H1 (cell line): ENCODE results near the gene CUX1. TPM values are rescaled to one million over a fixed set of nuclear protein-coding genes. Genes with fewer than 3 reads are reported as not detected.

ENCODE experiments used
- CTCF ChIA-PET: fragments of 300-600 bp; sonication (Branson Sonifier 250); formaldehyde crosslinking; loops from one replicate; lab custom pipeline; 2021; ENCODE audit not compliant: partially characterized antibody; lab: Charles Lee
- POLR2A ChIA-PET: fragments of 300-600 bp; sonication (Branson Sonifier 250); formaldehyde crosslinking; loops from one replicate; lab custom pipeline; 2021; ENCODE audit warnings: inconsistent platforms; ENCODE audit not compliant: partially characterized antibody; lab: Charles Lee
- DNase-seq, 2 experiments: peaks; one replicate each; pipeline versions ENCODE4 v3.0.0 to v3.0.0-alpha.2; 2010 to 2022; ENCODE audit warnings: low spot score in 2 of 2, low read depth in 1 of 2, mixed read lengths in 1 of 2
- FAIRE-seq: peaks from 2 replicates; lab custom pipeline; 2011; peaks lifted over from hg19 to GRCh38; lab: Jason Lieb, UNC
- H2AFZ ChIP-seq: 2 replicates; pipeline ENCODE4 v1.8.1; 2012; ENCODE audit warnings: low read length, inconsistent platforms
- H2AK5ac ChIP-seq: 2 replicates; pipeline ENCODE4 v1.6.1; 2013; ENCODE audit warnings: low read depth, low read length
- H2BK120ac ChIP-seq: replicated peaks from 2 replicates; pipeline ENCODE3; 2013; ENCODE audit warnings: low read depth, low read length, inconsistent platforms
- H2BK12ac ChIP-seq: 2 replicates; pipeline ENCODE4 v1.6.1; 2013; ENCODE audit warnings: low read depth, low read length
- H2BK15ac ChIP-seq: 2 replicates; pipeline ENCODE4 v1.6.1; 2013; ENCODE audit warnings: low read length
- H2BK20ac ChIP-seq: 2 replicates; pipeline ENCODE4 v1.6.1; 2013; ENCODE audit warnings: low read length
- H2BK5ac ChIP-seq: 2 replicates; pipeline ENCODE4 v1.6.1; 2013; ENCODE audit warnings: low read depth, low read length
- H3K14ac ChIP-seq: 2 replicates; pipeline ENCODE4 v1.6.1; 2013; ENCODE audit warnings: inconsistent platforms; ENCODE audit not compliant: insufficient read length
- H3K18ac ChIP-seq: 2 replicates; pipeline ENCODE4 v1.6.1; 2013; ENCODE audit warnings: low read length; ENCODE audit errors: extremely low read depth
- H3K23ac ChIP-seq: 2 replicates; pipeline ENCODE4 v1.6.1; 2013; ENCODE audit warnings: inconsistent platforms; ENCODE audit not compliant: insufficient read length
- H3K23me2 ChIP-seq: 2 replicates; pipeline ENCODE4 v1.6.1; 2013; ENCODE audit warnings: low read depth, low read length
- H3K27ac ChIP-seq: 2 replicates; pipeline ENCODE4 v1.6.1; 2011; ENCODE audit warnings: low read depth, low read length, inconsistent platforms
- H3K27me3 ChIP-seq, 4 experiments: replicated peaks in 1 of 4; 1 replicate in 1 of 4; 2 replicates in 3 of 4; pipeline versions ENCODE4 v1.6.1 to v1.8.1; 2011 to 2013; ENCODE audit warnings: low read length in 3 of 4, mild to moderate bottlenecking in 3 of 4, inconsistent platforms in 2 of 4, mixed read lengths in 2 of 4, moderate library complexity in 1 of 4; ENCODE audit not compliant: control insufficient read depth in 3 of 4, insufficient read depth in 3 of 4; ENCODE audit errors: extremely low read depth in 1 of 4
- H3K36me3 ChIP-seq, 4 experiments: 2 replicates each; pipeline versions ENCODE4 v1.6.1 to v1.8.1; 2011 to 2013; ENCODE audit warnings: mild to moderate bottlenecking in 4 of 4, low read length in 3 of 4, moderate library complexity in 2 of 4, control low read depth in 1 of 4, inconsistent platforms in 1 of 4; ENCODE audit not compliant: insufficient read depth in 4 of 4, control insufficient read depth in 2 of 4
- H3K4ac ChIP-seq: replicated peaks from 2 replicates; pipeline ENCODE3; 2013; ENCODE audit warnings: low read length, low read depth, mixed read lengths, inconsistent platforms; ENCODE audit not compliant: insufficient read length
- H3K4me1 ChIP-seq, 4 experiments: replicated peaks in 1 of 4; 1 replicate in 1 of 4; 2 replicates in 3 of 4; pipeline versions ENCODE4 v1.6.1 to v1.8.1; 2011 to 2013; ENCODE audit warnings: low read length in 3 of 4, inconsistent platforms in 2 of 4, mixed read lengths in 1 of 4; ENCODE audit not compliant: insufficient read depth in 4 of 4, control insufficient read depth in 3 of 4
- H3K4me2 ChIP-seq, 2 experiments: 2 replicates each; pipeline versions ENCODE4 v1.6.1 to v1.8.1; 2011 to 2013; ENCODE audit warnings: low read depth in 2 of 2, low read length in 2 of 2, control low read depth in 1 of 2, inconsistent platforms in 1 of 2, mild to moderate bottlenecking in 1 of 2; ENCODE audit not compliant: insufficient read depth in 1 of 2
- H3K4me3 ChIP-seq, 4 experiments: fragments of 200-600, 300-600 bp in 1 of 4; sonication (generic), shearing (Covaris generic), sonication (Bioruptor Twin) in 1 of 4; 2 replicates each; pipeline versions ENCODE4 v1.5.1 to v1.8.1; 2011 to 2016; ENCODE audit warnings: low read length in 4 of 4, low read depth in 3 of 4, control low read depth in 2 of 4, inconsistent platforms in 2 of 4, mild to moderate bottlenecking in 2 of 4, mixed read lengths in 1 of 4, moderate library complexity in 1 of 4; ENCODE audit not compliant: insufficient read depth in 2 of 4; ENCODE audit errors: extremely low read depth in 1 of 4
- H3K56ac ChIP-seq: replicated peaks from 2 replicates; pipeline ENCODE3; 2013; ENCODE audit warnings: low read depth, mild to moderate bottlenecking, mixed read lengths, low read length, inconsistent platforms; ENCODE audit not compliant: insufficient read length
- H3K79me1 ChIP-seq: 2 replicates; pipeline ENCODE4 v1.6.1; 2013; ENCODE audit warnings: low read depth, low read length, control low read depth
- H3K79me2 ChIP-seq, 2 experiments: 2 replicates each; pipeline versions ENCODE4 v1.6.1 to v1.8.1; 2012 to 2013; ENCODE audit warnings: low read length in 2 of 2, mild to moderate bottlenecking in 2 of 2, inconsistent platforms in 1 of 2; ENCODE audit not compliant: insufficient read depth in 2 of 2, control insufficient read depth in 1 of 2
- H3K9ac ChIP-seq, 4 experiments: replicated peaks in 1 of 4; 1 replicate in 1 of 4; 2 replicates in 3 of 4; pipeline versions ENCODE4 v1.6.1 to v1.8.1; 2011 to 2013; ENCODE audit warnings: low read depth in 3 of 4, low read length in 3 of 4, control low read depth in 2 of 4, mild to moderate bottlenecking in 2 of 4, moderate library complexity in 2 of 4, inconsistent platforms in 1 of 4; ENCODE audit errors: extremely low read depth in 1 of 4
- H3K9me3 ChIP-seq, 2 experiments: 2 replicates each; pipeline versions ENCODE4 v1.6.1 to v1.8.1; 2012 to 2013; ENCODE audit warnings: mild to moderate bottlenecking in 2 of 2, moderate library complexity in 2 of 2, control low read depth in 1 of 2, inconsistent platforms in 1 of 2, low read depth in 1 of 2, low read length in 1 of 2, mixed read lengths in 1 of 2; ENCODE audit not compliant: insufficient read depth in 2 of 2
- H4K20me1 ChIP-seq, 2 experiments: replicated peaks in 1 of 2; 2 replicates each; pipeline versions ENCODE3 to v1.8.1; 2011 to 2013; ENCODE audit warnings: inconsistent platforms in 2 of 2, low read length in 2 of 2, mild to moderate bottlenecking in 1 of 2; ENCODE audit not compliant: insufficient read depth in 2 of 2, control insufficient read depth in 1 of 2
- H4K5ac ChIP-seq: 2 replicates; pipeline ENCODE4 v1.6.1; 2013; ENCODE audit warnings: low read length, low read depth, mixed read lengths, inconsistent platforms; ENCODE audit not compliant: insufficient read length
- H4K8ac ChIP-seq: 2 replicates; pipeline ENCODE4 v1.8.0; 2013; ENCODE audit warnings: mild to moderate bottlenecking, moderate library complexity, low read length, inconsistent platforms; ENCODE audit not compliant: insufficient read depth; ENCODE audit errors: extremely low read depth
- H4K91ac ChIP-seq: replicated peaks from 2 replicates; pipeline ENCODE3; 2013; ENCODE audit warnings: low read length, mixed read lengths, inconsistent platforms; ENCODE audit not compliant: insufficient read length
- TBP ChIP-seq: IDR thresholded peaks from 2 replicates; pipeline ENCODE4 v1.6.1; 2011; ENCODE audit warnings: low read depth, low read length, improper control_type of control experiment
- WGBS, 2 experiments: shearing (Covaris generic) in 1 of 2; methylation state at CpG; one replicate each; pipeline versions ENCODE4 v1.1.6 to v1.1.7; 2013 to 2015; ENCODE audit warnings: low lambda C conversion rate in 2 of 2, mixed read lengths in 2 of 2, inconsistent platforms in 1 of 2, low coverage in 1 of 2, missing lambda C conversion rate in 1 of 2; ENCODE audit not compliant: insufficient replicate concordance in 2 of 2, insufficient coverage in 1 of 2, insufficient read length in 1 of 2; ENCODE audit errors: extremely low coverage in 1 of 2, missing lambda C conversion rate in 1 of 2; 5-methylcytosine and 5-hydroxymethylcytosine counted together
- polyA plus RNA-seq, 7 experiments: library from polyadenylated mRNA; depleted of rRNA in 3 of 7; stranded (reverse) in 5 of 7; unstranded in 2 of 7; fragments of >200 nt in 5 of 7; fragments of 200-250 nt in 2 of 7; gene quantifications; 1 replicate in 5 of 7; 2 replicates in 1 of 7; 4 replicates in 1 of 7; pipeline versions ENCODE4 v1.2.1 to v1.2.3, GENCODE V29; 2011 to 2013; ENCODE audit warnings: missing spikeins in 2 of 7, mixed read lengths in 2 of 7
- total RNA-seq: library from RNA; stranded (reverse); fragmentation: NEBNext Ultra II Directional; extraction: Animal tissue kit (Norgen Biotek cat#: 25700); gene quantifications from 2 replicates; pipeline ENCODE4 v1.2.1, GENCODE V29; 2021

CUX1 gene
- total and polyA plus RNA-seq, 2 of the 8 experiments (the other 6 are each of a cell fraction or from before 2014, with no cell fraction given): 21.6 to 65.9 TPM

DNA sequence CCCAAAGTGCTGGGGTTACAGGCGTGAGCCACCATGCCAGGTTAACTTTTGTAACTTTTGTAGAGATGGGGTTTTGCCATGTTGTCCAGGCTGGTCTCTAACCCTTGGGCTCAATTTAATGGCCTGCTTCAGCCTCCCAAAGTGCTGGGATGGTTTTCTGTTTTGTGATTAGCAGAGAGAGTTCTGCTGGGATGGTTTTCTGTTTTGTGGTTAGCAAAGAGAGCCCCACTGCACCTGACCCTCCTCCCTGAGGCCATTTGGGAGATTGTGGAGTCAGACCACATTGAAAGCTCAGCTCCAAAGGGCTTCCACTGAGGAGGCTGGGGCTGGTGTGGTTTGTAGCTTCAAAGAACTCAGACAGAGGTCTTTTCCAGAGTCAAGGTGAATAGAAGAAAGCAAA lies 29.6 kb upstream of the CUX1 start:
- ChIA-PET CTCF (interaction anchor here (1.4 to 2.5 kb wide), 2 partner anchors 15 to 17 kb away, joined by 4 to 11 read pairs; no protein-coding TSS in a partner anchor), POLR2A (no interaction called here)
- H3K79me2 ChIP-seq: no peaks in the 10 kb centered on the region
- H3K4me1 ChIP-seq: no peaks in the 10 kb centered on the region
- no peaks in the 10 kb centered on the region for H4K20me1 ChIP-seq
- no peak overlapping the region for H4K5ac ChIP-seq
- no peak overlapping the region for H2AK5ac ChIP-seq
- DNase-seq (no peak), FAIRE-seq (no peak)
- H2BK20ac ChIP-seq: no peak overlapping the region
- H3K4me3 ChIP-seq: no peak overlapping the region
- no peaks in the 10 kb centered on the region for H3K36me3 ChIP-seq
- H3K23ac ChIP-seq: no peak overlapping the region
- no peak overlapping the region for H3K4me2 ChIP-seq
- H2BK120ac ChIP-seq: no peak overlapping the region
- no peak overlapping the region for H3K56ac ChIP-seq
- no peaks in the 10 kb centered on the region; a peak in 1 of 7 replicates for H3K27me3 ChIP-seq
- H3K27ac ChIP-seq: no peak overlapping the region
- no peak overlapping the region for H3K9ac ChIP-seq
- TF ChIP-seq TBP: no peak
- H2BK5ac ChIP-seq: no peak overlapping the region
- no peaks in the 10 kb centered on the region for H3K79me1 ChIP-seq
- no peak overlapping the region; the same call in 1 of the 2 replicates for H4K8ac ChIP-seq
- H2BK12ac ChIP-seq: no peak overlapping the region
- H3K23me2 ChIP-seq: no peaks in the 10 kb centered on the region
- no peak overlapping the region for H3K14ac ChIP-seq
- no peak overlapping the region for H3K18ac ChIP-seq
- no peak overlapping the region for H4K91ac ChIP-seq
- H3K9me3 ChIP-seq: no peaks in the 10 kb centered on the region
- WGBS, 2 experiments: 83% methylated on average over 1 of the region's 1 CpG; no CpG with 5 or more reads in 1 of the 2 experiments
- no peak overlapping the region for H2AFZ ChIP-seq
- H3K4ac ChIP-seq: no peak overlapping the region
- no peak overlapping the region for H2BK15ac ChIP-seq
